SU-DHL-6 (cell line): ENCODE results near the gene MAFF.

ENCODE experiments used
- H2AFZ ChIP-seq: fragments of 200-600 bp; sonication (generic); 2 replicates; pipeline ENCODE4 v1.6.1; 2014; ENCODE audit warnings: low read depth, mild to moderate bottlenecking, moderate library complexity, mixed read lengths, antibody characterized with exemption, low read length; ENCODE audit not compliant: severe bottlenecking
- H3F3A ChIP-seq: fragments of 200-600 bp; shearing (Covaris generic); 2 replicates; pipeline ENCODE4 v1.6.0; 2016; ENCODE audit warnings: antibody characterized with exemption, mild to moderate bottlenecking; ENCODE audit not compliant: insufficient read depth
- H3K27ac ChIP-seq: fragments of 200-600 bp; sonication (generic); 2 replicates; pipeline ENCODE4 v1.5.1; 2016; ENCODE audit warnings: low read depth, mild to moderate bottlenecking, low read length, moderate library complexity, mixed read lengths
- H3K27me3 ChIP-seq: fragments of 200-600 bp; sonication (generic), shearing (Covaris generic); 2 replicates; pipeline ENCODE4 v1.6.0; 2014; ENCODE audit warnings: mild to moderate bottlenecking, low read length
- H3K36me3 ChIP-seq: fragments of 200-600 bp; sonication (generic); 2 replicates; pipeline ENCODE4 v1.6.1; 2014; ENCODE audit warnings: mild to moderate bottlenecking, low read length, mixed read lengths
- H3K4me2 ChIP-seq: fragments of 300-600, 200-600 bp; shearing (Covaris generic), sonication (generic); 2 replicates; pipeline ENCODE4 v1.6.0; 2014; ENCODE audit warnings: low read length, low read depth, mild to moderate bottlenecking; ENCODE audit not compliant: poor library complexity, severe bottlenecking
- H3K4me3 ChIP-seq: fragments of 200-600 bp; sonication (generic); 2 replicates; pipeline ENCODE4 v1.5.1; 2014; ENCODE audit warnings: antibody characterized with exemption, low read length, mild to moderate bottlenecking, mixed read lengths; ENCODE audit not compliant: insufficient read depth, poor library complexity, severe bottlenecking
- H3K79me2 ChIP-seq: fragments of 200-600 bp; sonication (generic); 2 replicates; pipeline ENCODE4 v1.6.1; 2014; ENCODE audit warnings: mild to moderate bottlenecking, low read length, moderate library complexity; ENCODE audit not compliant: insufficient read depth
- H3K9ac ChIP-seq: fragments of 200-600 bp; sonication (generic); 2 replicates; pipeline ENCODE4 v1.7.0; 2014; ENCODE audit warnings: mild to moderate bottlenecking, low read length
- H3K9me2 ChIP-seq: fragments of 200-600 bp; sonication (generic); replicated peaks from 2 replicates; pipeline ENCODE4 v1.6.1; 2014; ENCODE audit warnings: low read length; ENCODE audit not compliant: insufficient read depth
- H3K9me3 ChIP-seq: fragments of 200-600 bp; sonication (generic); 2 replicates; pipeline ENCODE4 v1.6.1; 2014; ENCODE audit warnings: low read length, mixed read lengths; ENCODE audit not compliant: insufficient read depth
- H4K20me1 ChIP-seq: fragments of 200-600 bp; sonication (generic); 2 replicates; pipeline ENCODE4 v1.6.1; 2014; ENCODE audit warnings: low read depth, mild to moderate bottlenecking, antibody characterized with exemption, low read length, moderate library complexity, mixed read lengths
- CTCF ChIP-seq: fragments of 200-600 bp; sonication (generic); IDR thresholded peaks from one replicate; pipeline ENCODE4 v1.5.1; 2017; ENCODE audit warnings: antibody characterized with exemption, mild to moderate bottlenecking, low read length, moderate library complexity; ENCODE audit not compliant: insufficient read depth, poor library complexity, severe bottlenecking
- EZH2phosphoT487 ChIP-seq: fragments of 200-600 bp; sonication (generic), shearing (Covaris generic); conservative IDR thresholded peaks from 2 replicates; pipeline ENCODE4 v1.6.1; 2018; ENCODE audit warnings: mild to moderate bottlenecking, antibody characterized with exemption, low read length, moderate library complexity, mixed read lengths

MAFF gene

GRCh38 chr22:38249301-38249700 is 47.5 kb downstream of the MAFF start:
- Histone ChIP-seq H2AFZ (no peak overlapping the region), H4K20me1 (no peaks in the 10 kb centered on the region), H3K4me3 (no peak overlapping the region), H3K9me2 (no peaks in the 10 kb centered on the region), H3K36me3 (no peaks in the 10 kb centered on the region), H3K9ac (no peak overlapping the region), H3F3A (no peaks in the 10 kb centered on the region), H3K9me3 (no peaks in the 10 kb centered on the region), H3K79me2 (no peaks in the 10 kb centered on the region), H3K27ac (no peak overlapping the region), H3K27me3 (no peaks in the 10 kb centered on the region), H3K4me2 (no peak overlapping the region)
- TF ChIP-seq CTCF = no peak
- TF ChIP-seq EZH2phosphoT487 = no peak

- Histone ChIP-seq H3K4me3 (no peak overlapping the region), H3K9ac (no peak overlapping the region), H3K27ac (no peak overlapping the region), H3F3A (no peaks in the 10 kb centered on the region), H2AFZ (no peak overlapping the region), H3K4me2 (no peak overlapping the region), H4K20me1 (no peaks in the 10 kb centered on the region), H3K36me3 (no peaks in the 10 kb centered on the region), H3K9me3 (no peaks in the 10 kb centered on the region), H3K9me2 (no peaks in the 10 kb centered on the region), H3K79me2 (no peaks in the 10 kb centered on the region), H3K27me3 (no peaks in the 10 kb centered on the region)
- TF ChIP-seq EZH2phosphoT487 = no peak
- no peak for TF ChIP-seq CTCF
These were observed 48.2 kb downstream of the MAFF start for GRCh38 chr22:38249803-38250642.

GRCh38 chr22:38250643-38251340 is 49.0 kb downstream of the MAFF start:
- Histone ChIP-seq H3K4me3 (no peak overlapping the region), H3K27ac (no peak overlapping the region), H3K9me2 (no peaks in the 10 kb centered on the region), H3K27me3 (no peaks in the 10 kb centered on the region), H3F3A (no peaks in the 10 kb centered on the region), H3K4me2 (no peak overlapping the region), H3K36me3 (no peaks in the 10 kb centered on the region), H3K79me2 (no peaks in the 10 kb centered on the region), H4K20me1 (no peaks in the 10 kb centered on the region), H2AFZ (no peak overlapping the region), H3K9me3 (no peaks in the 10 kb centered on the region), H3K9ac (no peak overlapping the region)
- no peak for TF ChIP-seq EZH2phosphoT487
- TF ChIP-seq CTCF = no peak
